ENCODE measurements around the gene ITIH5.

GRCh38 chr10:7689591-7689990 is 22.8 kb upstream of the ITIH5 start:
- TF ChIP-seq POLR2AphosphoS5 (IDR thresholded peaks at IDR 0.05; ENCODE audit: low read depth, low read length): no peak
- TF ChIP-seq POLR2A (IDR thresholded peaks at IDR 0.05; ENCODE audit: low read depth, low read length): no peak
- TF ChIP-seq TAF1 (IDR thresholded peaks at IDR 0.05; ENCODE audit: low read depth, low read length): no peak
- no peak for TF ChIP-seq SPI1 (IDR thresholded peaks at IDR 0.05; ENCODE audit: low read depth, low read length)

Data from GM12891 (cell line).